A549 (cell line): ENCODE measurements around the gene MYO5C. TPM values are rescaled to one million over a fixed set of nuclear protein-coding genes. Genes with fewer than 3 reads are reported as not detected.

Experiments used
- ATAC-seq, 2 experiments: fragments of 200-7000 bp in 1 of 2; fragments of >200 bp in 1 of 2; cut with Nextera tagmentation in 1 of 2; cut with Tn5 transposase in 1 of 2; 3 replicates each; pipeline versions ENCODE4 v1.8.0 to v1.9.1; 2018 to 2020; ENCODE audit warnings: mild to moderate bottlenecking in 1 of 2, moderate library complexity in 1 of 2
- CTCF ChIA-PET: fragments of 300-600 bp; sonication (Branson Sonifier 250); formaldehyde crosslinking; extraction: SDS; loops from one replicate; lab custom pipeline; 2021; ENCODE audit warnings: antibody characterized with exemption, inconsistent platforms; lab: Yijun Ruan, JAX
- POLR2A ChIA-PET: fragments of 350-600 bp; formaldehyde crosslinking; extraction: SDS; loops from one replicate; lab custom pipeline; 2021; ENCODE audit warnings: antibody characterized with exemption, inconsistent platforms; lab: Yijun Ruan, JAX
- DNase-seq, 2 experiments: peaks; one replicate each; pipeline versions ENCODE4 v3.0.0 to v3.0.0-alpha.2; 2011 to 2016; ENCODE audit warnings: low read depth in 1 of 2, low spot score in 1 of 2
- FAIRE-seq: peaks from 2 replicates; lab custom pipeline; 2011; peaks lifted over from hg19 to GRCh38; lab: Jason Lieb, UNC
- H3K27ac ChIP-seq, 2 experiments: fragments of >200 bp; sonication (Bioruptor Twin); formaldehyde crosslinking; 3 replicates each; pipeline ENCODE4 v1.5.1; 2016 to 2017
- H3K4me1 ChIP-seq: fragments of >200 bp; sonication (Bioruptor Twin); formaldehyde crosslinking; 3 replicates; pipeline ENCODE4 v1.6.1; 2016
- H3K4me2 ChIP-seq: fragments of >200 bp; sonication (Bioruptor Twin); formaldehyde crosslinking; 3 replicates; pipeline ENCODE4 v1.6.1; 2016
- H3K4me3 ChIP-seq: fragments of >200 bp; sonication (Bioruptor Twin); formaldehyde crosslinking; 3 replicates; pipeline ENCODE4 v1.5.1; 2016
- H3K9me3 ChIP-seq: fragments of >200 bp; sonication (Bioruptor Twin); formaldehyde crosslinking; 3 replicates; pipeline ENCODE4 v1.6.1; 2016
- BCL3 ChIP-seq: fragments of >200 bp; sonication (Bioruptor Twin); formaldehyde crosslinking; IDR thresholded peaks from 3 replicates; pipeline ENCODE4 v1.6.1; 2016
- CEBPB ChIP-seq, 2 experiments: fragments of >200 bp in 1 of 2; sonication (Bioruptor Twin) in 1 of 2; formaldehyde crosslinking in 1 of 2; IDR thresholded peaks; 2 replicates each; pipeline ENCODE4 v1.6.1; 2012 to 2016
- CHD2 ChIP-seq: fragments of 150-350 bp; IDR thresholded peaks from 2 replicates; pipeline ENCODE4 v1.6.1; 2014; ENCODE audit warnings: low read length; ENCODE audit not compliant: partially characterized antibody
- E2F6 ChIP-seq: IDR thresholded peaks from 2 replicates; pipeline ENCODE4 v1.6.1; 2012; ENCODE audit warnings: low read depth, borderline replicate concordance
- EHMT2 ChIP-seq: fragments of 200-600 bp; sonication (generic); IDR thresholded peaks from 2 replicates; pipeline ENCODE4 v1.6.1; 2016; ENCODE audit warnings: antibody characterized with exemption, low read depth, mild to moderate bottlenecking, moderate library complexity
- EP300 ChIP-seq, 2 experiments: fragments of >200 bp; sonication (Bioruptor Twin); formaldehyde crosslinking; IDR thresholded peaks; 2 replicates in 1 of 2; 3 replicates in 1 of 2; pipeline ENCODE4 v1.6.1; 2016 to 2017
- FOSB ChIP-seq: fragments of 250-450 bp; sonication (Bioruptor Pico); IDR thresholded peaks from 2 replicates; pipeline ENCODE4 v1.5.0; 2020; ENCODE audit warnings: mild to moderate bottlenecking, moderate library complexity
- FOSL2 ChIP-seq, 2 experiments: fragments of 450-650 bp in 1 of 2; fragments of >200 bp in 1 of 2; sonication (Bioruptor Twin) in 1 of 2; formaldehyde crosslinking; IDR thresholded peaks; 2 replicates each; pipeline versions ENCODE4 v1.5.0 to v1.6.1; 2016 to 2020; ENCODE audit warnings: mild to moderate bottlenecking in 1 of 2, moderate library complexity in 1 of 2
- FOXS1 ChIP-seq: fragments of 250-450 bp; sonication (Bioruptor Pico); IDR thresholded peaks from 2 replicates; pipeline ENCODE4 v1.5.0; 2020; ENCODE audit warnings: mild to moderate bottlenecking, moderate library complexity
- GATA3 ChIP-seq: IDR thresholded peaks from 2 replicates; pipeline ENCODE4 v1.6.1; 2012; ENCODE audit warnings: borderline replicate concordance
- JUN ChIP-seq, 2 experiments: fragments of >200 bp; sonication (Bioruptor Twin); formaldehyde crosslinking; IDR thresholded peaks; 2 replicates in 1 of 2; 3 replicates in 1 of 2; pipeline ENCODE4 v1.6.1; 2016 to 2017
- JUNB ChIP-seq: fragments of >200 bp; sonication (Bioruptor Twin); formaldehyde crosslinking; IDR thresholded peaks from 2 replicates; pipeline ENCODE4 v1.6.1; 2016
- KDM5A ChIP-seq: fragments of 200-600 bp; sonication (generic); IDR thresholded peaks from 2 replicates; pipeline ENCODE4 v1.6.1; 2016; ENCODE audit warnings: antibody characterized with exemption, mild to moderate bottlenecking
- MAFK ChIP-seq: fragments of 450-650 bp; IDR thresholded peaks from 2 replicates; pipeline ENCODE4 v1.6.1; 2014; ENCODE audit not compliant: partially characterized antibody
- MAZ ChIP-seq: fragments of 150-350 bp; IDR thresholded peaks from 2 replicates; pipeline ENCODE4 v1.6.1; 2014; ENCODE audit warnings: antibody characterized with exemption, low read depth, low read length, borderline replicate concordance
- NPAS2 ChIP-seq: fragments of 250-450 bp; sonication (Bioruptor Pico); IDR thresholded peaks from 2 replicates; pipeline ENCODE4 v1.8.0; 2022; ENCODE audit warnings: mild to moderate bottlenecking, moderate library complexity, borderline replicate concordance
- NR3C1 ChIP-seq: fragments of >200 bp; sonication (Bioruptor Twin); formaldehyde crosslinking; IDR thresholded peaks from 3 replicates; pipeline ENCODE4 v1.6.1; 2017
- RAD21 ChIP-seq, 2 experiments: fragments of >200 bp in 1 of 2; sonication (Bioruptor Twin) in 1 of 2; formaldehyde crosslinking in 1 of 2; IDR thresholded peaks in 1 of 2; conservative IDR thresholded peaks in 1 of 2; 2 replicates in 1 of 2; 3 replicates in 1 of 2; pipeline ENCODE4 v1.6.1; 2012 to 2018; ENCODE audit warnings: inconsistent platforms in 1 of 2
- ZC3H11A ChIP-seq: fragments of 450-650 bp; IDR thresholded peaks from 2 replicates; pipeline ENCODE4 v1.6.1; 2014; ENCODE audit warnings: antibody characterized with exemption, mild to moderate bottlenecking
- ZNF302 ChIP-seq: fragments of 250-450 bp; sonication (Bioruptor Pico); IDR thresholded peaks from 2 replicates; pipeline ENCODE4 v1.9.0; 2021; ENCODE audit warnings: inconsistent platforms, mild to moderate bottlenecking, moderate library complexity
- WGBS: methylation state at CpG from one replicate; pipeline ENCODE4 v1.1.6; 2017; ENCODE audit errors: missing lambda C conversion rate; 5-methylcytosine and 5-hydroxymethylcytosine counted together
- polyA plus RNA-seq, 4 experiments: library from polyadenylated mRNA; depleted of rRNA in 3 of 4; stranded (reverse); fragments of >200 nt; fragmentation: RNase III in 1 of 4; extraction: RNeasy Plus Mini Kit Qiagen cat#74134 plus additional on column Dnase treatment in 1 of 4; gene quantifications; 2 replicates in 3 of 4; 3 replicates in 1 of 4; pipeline ENCODE4 v1.2.3, GENCODE V29; 2011 to 2017
- TF ChIP-seq, protein P1 (sequence below): IDR thresholded peaks from 2 replicates; pipeline ENCODE4 v1.6.1; 2012
- TF ChIP-seq, protein P2 (sequence below): fragments of >200 bp; sonication (Bioruptor Twin); formaldehyde crosslinking; IDR thresholded peaks from 2 replicates; pipeline ENCODE4 v1.6.1; 2016

The MYO5C gene
- polyA plus RNA-seq, 2 of the 4 experiments (the other 2 are of a cell fraction) = 6.2 to 27.6 TPM

DNA sequence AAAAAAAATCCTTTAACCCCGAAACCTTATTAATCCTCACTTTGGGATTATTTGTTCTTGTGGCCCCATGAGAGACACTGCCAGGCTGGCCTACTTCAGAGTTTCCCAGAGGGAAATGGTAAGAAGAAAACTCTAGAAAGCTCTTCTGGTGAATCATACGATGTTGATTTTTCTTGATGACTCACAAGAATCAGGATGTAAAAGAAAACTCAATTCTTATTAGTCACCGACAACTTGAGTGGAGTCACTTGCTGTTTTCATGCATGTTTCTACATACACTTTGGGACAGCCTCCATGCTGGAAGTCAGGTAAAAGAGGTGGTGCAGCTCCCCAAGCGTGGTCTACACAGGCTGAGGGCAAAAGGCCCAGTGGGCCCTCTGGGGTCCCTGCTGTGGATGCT is 42.8 kb downstream of the MYO5C start:
- peak overlapping the region; percentile 61 for H3K4me2 ChIP-seq
- FAIRE-seq (peak; percentile 68), ATAC-seq (peak; percentile 86 to 88), DNase-seq (peak; percentile 91 to 98)
- TF ChIP-seq ZC3H11A (no peak), JUNB (peak; percentile 99), NR3C1 (no peak), EP300 (IDR thresholded peaks at IDR 0.05) (0 out of 5 replicates have a peak, but pooled peaks of 1 of the 2 experiments have one; percentile 27), ZNF302 (no peak), MAFK (peak; percentile 33), RAD21 (conservative IDR thresholded peaks at IDR 0.05 in 1 of 2, IDR thresholded peaks at IDR 0.05 in 1 of 2) (0 out of 5 replicates have a peak, but pooled peaks of 1 of the 2 experiments have one; percentile 13), NPAS2 (CRISPR knock-in tag) (no peak), FOXS1 (CRISPR knock-in tag) (no peak), CHD2 (no peak), MAZ (no peak), FOSL2 (IDR thresholded peaks at IDR 0.05) (peak; percentile 100), FOSL2 (CRISPR knock-in tag; IDR thresholded peaks at IDR 0.05) (peak; percentile 100), CEBPB (IDR thresholded peaks at IDR 0.05) (peak in 1 of 2 experiments; percentile 24; a peak in 1 of 4 replicates), FOSB (CRISPR knock-in tag) (no peak), JUN (IDR thresholded peaks at IDR 0.05) (peak in 1 of 2 experiments; percentile 76; a peak in 2 of 5 replicates), GATA3 (peak; percentile 65; the same call in 1 of the 2 replicates), KDM5A (no peak), BCL3 (0 out of 3 replicates have a peak, but pooled peaks have one; percentile 46), E2F6 (peak; percentile 71; the same call in 1 of the 2 replicates), EHMT2 (no peak)
- TF ChIP-seq, protein P1, sequence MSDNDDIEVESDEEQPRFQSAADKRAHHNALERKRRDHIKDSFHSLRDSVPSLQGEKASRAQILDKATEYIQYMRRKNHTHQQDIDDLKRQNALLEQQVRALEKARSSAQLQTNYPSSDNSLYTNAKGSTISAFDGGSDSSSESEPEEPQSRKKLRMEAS = peak; percentile 89
- WGBS = 1% methylated on average over 4 of the region's 4 CpGs
- ChIA-PET CTCF (interaction anchor here (0.6 to 11.1 kb wide), 11 partner anchors 12 to 480 kb away, joined by 3 to 180 read pairs (median 4); no protein-coding TSS in a partner anchor), POLR2A (interaction anchor here (0.5 to 1.0 kb wide), 6 partner anchors 12 to 434 kb away, joined by 3 to 6 read pairs (median 4); partner anchors contain the start of genes ATOSA, MYO5A and TMOD3)
- H3K9me3 ChIP-seq = no peaks in the 10 kb centered on the region
- H3K27ac ChIP-seq = peak overlapping the region; percentile 70 to 80
- H3K4me3 ChIP-seq = no peak overlapping the region
- H3K4me1 ChIP-seq = peaks cover 62% of the 10 kb centered on the region

DNA sequence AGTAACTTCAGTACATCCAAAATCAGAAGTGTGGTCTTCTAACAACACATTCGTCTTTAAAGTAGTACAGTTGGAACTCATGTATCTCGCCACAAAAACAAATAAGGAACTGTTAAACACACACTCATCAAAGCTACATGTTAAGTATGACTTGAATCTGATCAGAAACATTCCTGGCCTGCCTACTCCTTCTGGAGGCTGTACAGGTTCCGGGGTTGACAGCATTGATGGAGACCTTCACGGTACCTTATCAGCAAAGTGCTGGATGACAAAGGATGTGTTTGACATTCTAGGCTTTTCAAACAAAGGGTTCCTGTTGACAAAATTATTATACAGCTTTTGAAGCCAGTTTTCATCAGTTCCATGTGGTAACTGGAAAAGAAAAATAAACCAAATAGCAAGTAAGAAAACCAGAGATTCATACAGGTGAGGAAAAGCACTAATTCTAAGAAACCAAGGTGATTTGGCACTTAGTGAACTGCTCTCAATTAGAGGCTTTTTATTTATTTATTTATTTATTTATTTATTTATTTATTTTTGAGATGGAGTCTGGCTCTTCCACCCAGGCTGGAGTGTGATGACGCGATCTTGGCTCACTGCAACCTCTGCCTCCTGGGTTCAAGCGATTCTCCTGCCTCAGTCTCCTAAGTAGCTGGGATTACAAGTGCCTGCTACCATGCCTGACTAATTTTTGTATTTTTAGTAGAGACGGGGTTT is 44.3 kb downstream of the MYO5C start:
- Histone ChIP-seq H3K4me2 (peak overlapping the region; percentile 33; the same call in 2 of the 3 replicates), H3K4me1 (peaks cover 54% of the 10 kb centered on the region), H3K4me3 (no peak overlapping the region), H3K9me3 (no peaks in the 10 kb centered on the region), H3K27ac (peak overlapping the region; percentile 70 to 80; a peak in 5 of 6 replicates)
- POLR2A ChIA-PET = no interaction called here
- FAIRE-seq = no peak
- TF ChIP-seq, protein P2, sequence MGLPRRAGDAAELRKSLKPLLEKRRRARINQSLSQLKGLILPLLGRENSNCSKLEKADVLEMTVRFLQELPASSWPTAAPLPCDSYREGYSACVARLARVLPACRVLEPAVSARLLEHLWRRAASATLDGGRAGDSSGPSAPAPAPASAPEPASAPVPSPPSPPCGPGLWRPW = no peak
- TF ChIP-seq NPAS2 (CRISPR knock-in tag) (no peak), ZC3H11A (peak; percentile 96)
- WGBS = 77% methylated on average over 8 of the region's 8 CpGs
- CTCF ChIA-PET = interaction anchor here (0.6 to 4.4 kb wide), 8 partner anchors 10 to 530 kb away, joined by 3 to 36 read pairs (median 4); no protein-coding TSS in a partner anchor
- no peak for DNase-seq
- no peak for ATAC-seq
